Amygdala (tissue), 56 donors: ENCODE results near the gene VPS13C.
"Not testable (repeated sequence)": the region's sequence is repeated elsewhere in the genome, so short reads cannot be mapped to it uniquely, and the experiment has no call there.

ENCODE experiments used
- DNase-seq, 56 donors: peaks; one replicate each; lab custom pipeline; 2025; lab: John Stamatoyannopoulos, UW

VPS13C gene

DNA sequence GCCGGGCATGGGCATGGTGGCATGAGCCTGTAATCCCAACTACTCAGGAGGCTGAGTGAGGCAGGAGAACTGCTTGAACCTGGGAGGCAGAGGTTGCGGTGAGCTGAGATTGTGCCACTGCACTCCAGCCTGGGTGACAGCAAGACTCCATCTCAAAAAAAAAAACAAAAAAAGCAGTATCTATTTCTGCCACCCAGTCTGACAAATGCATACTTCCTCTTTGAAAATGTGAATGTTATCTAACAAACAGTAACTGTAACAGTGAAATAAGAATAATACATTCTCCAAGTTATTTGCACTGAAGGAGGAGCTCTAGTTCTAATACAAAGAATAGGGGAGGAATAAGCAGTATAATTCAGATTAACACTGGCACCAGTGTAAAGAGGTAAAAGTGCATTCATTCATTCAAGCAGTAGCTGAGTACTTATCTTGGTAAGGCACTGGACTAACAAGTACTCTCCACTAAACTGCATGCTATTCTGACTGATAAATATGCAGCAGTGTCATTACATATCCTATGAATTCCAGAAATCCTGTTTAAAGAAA is 12.9 kb downstream of the VPS13C start:
- DNase-seq: no peak

DNA sequence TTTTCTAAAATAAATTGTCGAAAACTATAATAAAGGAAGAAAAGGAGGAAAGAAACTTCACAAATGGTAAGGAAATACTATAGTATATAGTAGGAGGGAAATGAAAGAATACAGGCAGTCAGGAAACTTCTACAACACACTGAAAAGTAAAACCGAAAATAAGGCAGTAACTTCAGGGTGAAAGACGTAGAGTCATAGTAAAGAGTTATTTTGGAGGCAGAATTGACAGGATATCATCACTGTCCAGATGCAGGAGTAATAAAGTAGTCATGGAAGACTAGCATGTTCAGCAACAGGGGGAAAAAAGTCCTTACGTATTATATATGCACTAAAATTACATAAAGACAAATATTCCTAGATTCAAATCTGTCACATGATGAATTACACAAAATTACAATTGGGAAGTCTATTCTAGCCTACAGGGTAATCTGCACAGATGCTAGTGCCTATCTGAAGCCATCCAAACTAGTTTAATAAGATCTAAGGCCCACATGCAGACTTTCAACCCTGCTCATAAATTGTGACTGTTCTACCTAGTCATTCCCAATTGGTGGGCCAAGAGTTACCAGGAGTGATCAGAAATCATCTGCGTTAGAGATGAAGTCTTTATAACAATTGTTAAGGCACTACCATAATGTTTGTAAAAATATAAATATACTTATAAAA is 14.0 kb downstream of the VPS13C start:
- no peak for DNase-seq

DNA sequence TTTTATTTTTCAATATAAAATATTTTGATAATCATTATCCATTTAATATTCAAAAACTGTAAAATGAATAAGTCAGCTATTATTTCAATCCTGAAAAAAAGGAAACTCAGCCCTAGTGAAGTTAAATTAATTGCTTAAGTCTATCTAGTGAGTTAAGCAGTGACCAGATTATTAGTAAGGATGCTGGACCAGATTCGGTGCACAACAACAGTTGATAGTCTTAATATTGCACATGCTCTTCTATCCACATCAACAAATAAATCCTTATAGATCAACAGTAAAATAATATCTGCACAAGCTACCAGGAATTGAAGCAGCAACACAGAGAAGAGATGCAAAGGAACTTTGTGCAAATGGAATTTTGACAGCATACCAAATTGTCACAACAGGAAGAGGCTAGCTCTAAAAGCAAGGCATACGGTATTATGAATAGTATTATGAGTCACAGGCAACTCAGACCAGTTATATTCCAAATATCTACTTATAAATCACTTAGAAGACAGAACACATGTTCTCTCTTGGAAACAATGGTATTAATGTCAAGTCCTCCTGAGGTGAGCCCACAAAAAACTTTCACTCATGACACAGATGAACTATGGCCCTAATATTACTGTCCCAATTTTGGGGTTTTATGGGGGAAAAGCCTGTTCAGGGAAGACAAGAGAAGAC is 24.9 kb downstream of the VPS13C start:
- no peak for DNase-seq

DNA sequence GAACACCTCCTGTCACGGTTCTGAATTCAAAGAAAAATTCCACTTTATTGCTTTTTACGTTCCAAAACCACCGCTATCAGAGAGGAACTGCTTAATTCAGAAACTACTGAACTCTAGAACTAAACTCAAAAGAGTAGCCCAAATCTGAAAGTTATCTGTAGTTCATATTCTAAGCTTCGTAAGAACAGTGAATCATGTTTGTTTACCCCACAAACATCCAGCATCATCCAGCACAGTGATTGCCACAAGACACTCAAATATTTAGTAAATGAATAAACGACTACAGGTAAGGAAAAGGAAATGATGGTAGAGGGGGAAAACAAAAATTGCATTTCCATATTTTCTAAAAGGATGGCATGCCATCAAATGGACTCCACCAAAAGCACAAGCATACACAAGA is 32.3 kb downstream of the VPS13C start:
- DNase-seq: no peak

DNA sequence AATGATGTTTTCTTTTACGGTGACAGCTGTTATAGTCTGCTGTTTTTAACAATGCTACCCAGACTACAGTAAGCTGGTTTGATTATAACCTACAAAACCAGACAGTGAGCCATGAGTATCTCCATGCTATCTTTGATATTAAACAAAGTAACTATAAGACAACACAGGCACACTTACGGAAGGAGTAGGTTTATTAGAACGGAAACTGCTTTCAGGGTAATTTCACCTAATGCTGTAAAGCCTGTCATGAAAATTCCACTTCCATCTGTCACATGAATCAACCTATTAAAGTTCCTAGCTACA is 33.0 kb downstream of the VPS13C start:
- DNase-seq: no peak

DNA sequence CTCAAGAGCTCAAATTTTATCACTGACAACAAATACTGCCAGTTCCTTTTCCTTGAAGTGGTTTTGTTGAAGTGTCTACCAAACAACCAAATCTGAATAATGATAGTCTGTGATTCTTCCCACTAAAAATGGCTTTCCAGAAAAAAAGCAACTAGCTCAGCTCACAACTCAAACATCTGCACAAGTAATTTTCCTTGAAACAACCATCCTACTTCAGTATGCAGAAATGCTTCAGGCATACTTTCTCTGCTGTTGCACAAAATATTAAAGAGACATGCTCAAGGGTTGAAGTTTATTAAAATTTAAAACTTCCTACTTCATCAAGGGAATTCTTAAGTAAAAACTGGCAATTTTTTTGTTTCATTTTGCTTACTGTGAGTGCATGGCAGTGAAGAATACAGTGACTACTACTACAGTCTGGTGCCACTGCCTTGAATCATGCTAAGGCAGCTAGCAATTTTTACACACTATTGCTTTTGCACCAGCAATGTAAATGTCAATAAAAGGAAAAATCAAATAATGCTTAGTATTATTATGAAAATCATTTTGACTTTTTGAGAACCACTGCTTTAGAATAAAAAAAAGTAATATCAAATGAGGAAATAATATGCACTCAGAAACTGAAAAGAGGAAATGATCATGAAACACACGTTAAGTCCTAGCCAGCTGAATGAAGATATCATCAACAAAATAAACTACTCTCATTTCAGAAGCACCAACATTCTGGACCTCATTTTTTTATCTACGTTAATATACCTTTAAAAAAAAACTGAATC is 33.6 kb downstream of the VPS13C start:
- no peak for DNase-seq

DNA sequence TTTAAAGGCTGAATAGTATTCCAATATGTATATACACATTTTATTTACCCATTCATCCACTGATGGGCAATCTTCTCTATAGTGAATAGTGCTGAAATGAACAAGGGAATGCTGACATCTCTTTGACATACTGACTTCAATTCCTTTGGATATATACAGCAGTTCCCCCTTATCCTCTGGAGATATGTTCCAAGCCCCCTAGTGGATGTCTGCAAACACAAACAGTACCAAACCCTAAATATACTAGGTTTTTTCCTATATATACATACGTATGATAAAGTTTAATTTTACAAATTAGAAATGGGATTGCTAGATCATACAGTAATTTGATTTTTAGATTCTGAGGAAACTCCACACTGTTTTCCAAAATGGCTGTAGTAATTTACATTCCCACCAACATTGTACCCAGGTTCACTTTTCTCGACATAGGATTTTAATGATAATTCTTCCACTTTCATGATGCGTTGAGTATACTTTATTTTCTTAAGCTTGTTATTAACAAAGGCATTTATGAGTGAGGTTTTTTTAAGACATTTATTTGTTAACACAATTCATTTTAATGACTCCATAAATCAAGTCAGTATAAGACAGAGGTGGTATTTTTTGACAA is 38.2 kb downstream of the VPS13C start:
- DNase-seq: no peak

DNA sequence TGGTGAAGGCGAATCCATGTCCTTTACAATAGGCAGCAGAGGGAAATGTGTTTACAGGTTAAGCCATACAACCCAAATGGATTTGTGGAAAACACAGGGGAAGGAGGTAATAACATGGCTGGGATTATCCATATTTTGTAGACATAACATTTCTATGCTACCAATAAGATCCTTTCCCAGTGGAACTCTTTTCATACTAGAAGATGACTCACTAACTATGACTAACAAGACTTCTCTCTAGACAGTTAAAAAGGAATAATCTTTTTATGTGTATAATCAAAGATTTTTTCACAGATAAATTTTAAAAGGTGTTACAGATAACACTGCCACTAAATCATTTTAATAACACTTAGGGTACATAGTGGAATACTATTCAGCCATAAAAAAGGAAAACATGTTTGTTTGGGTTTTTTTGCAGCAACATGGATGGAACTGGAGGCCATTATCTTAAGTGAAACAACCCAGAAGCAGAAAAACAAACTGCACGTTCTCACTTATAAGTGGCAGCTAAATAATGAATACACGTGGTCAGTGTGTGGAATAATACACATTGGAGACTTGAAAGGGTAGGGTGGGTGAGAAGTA is 39.6 kb downstream of the VPS13C start:
- DNase-seq: no peak

DNA sequence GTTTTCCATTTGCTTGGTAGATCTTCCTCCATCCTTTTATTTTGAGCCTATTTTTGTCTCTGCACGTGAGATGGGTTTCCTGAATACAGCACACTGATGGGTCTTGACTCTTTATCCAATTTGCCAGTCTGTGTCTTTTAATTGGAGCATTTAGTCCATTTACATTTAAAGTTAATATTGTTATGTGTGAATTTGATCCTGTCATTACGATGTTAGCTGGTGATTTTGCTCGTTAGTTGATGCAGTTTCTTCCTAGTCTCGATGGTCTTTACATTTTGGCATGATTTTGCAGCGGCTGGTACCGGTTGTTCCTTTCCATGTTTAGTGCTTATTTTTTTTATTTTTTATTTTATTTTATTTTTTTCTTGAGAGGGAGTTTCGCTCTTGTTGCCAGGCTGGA is 54.9 kb downstream of the VPS13C start:
- DNase-seq: not testable (repeated sequence)

DNA sequence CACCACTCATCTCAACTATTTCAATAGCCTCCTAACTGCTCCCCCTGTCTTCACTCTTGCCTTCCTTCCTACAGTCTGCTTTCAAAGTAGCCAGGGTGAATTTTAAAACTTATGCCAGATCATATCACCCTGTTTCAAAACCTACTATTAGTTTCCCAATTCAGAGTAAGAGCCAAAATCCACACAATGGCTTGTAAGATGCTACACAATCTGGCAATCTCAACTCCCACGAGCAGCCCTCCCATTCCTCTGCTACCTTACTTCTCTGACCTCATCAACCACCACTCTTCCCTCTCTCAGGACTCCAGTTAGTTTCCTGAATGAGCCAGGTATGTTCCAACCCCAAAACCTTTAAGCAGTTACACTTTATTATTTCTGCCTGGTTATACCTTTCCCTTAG is 62.5 kb downstream of the VPS13C start:
- DNase-seq: no peak

DNA sequence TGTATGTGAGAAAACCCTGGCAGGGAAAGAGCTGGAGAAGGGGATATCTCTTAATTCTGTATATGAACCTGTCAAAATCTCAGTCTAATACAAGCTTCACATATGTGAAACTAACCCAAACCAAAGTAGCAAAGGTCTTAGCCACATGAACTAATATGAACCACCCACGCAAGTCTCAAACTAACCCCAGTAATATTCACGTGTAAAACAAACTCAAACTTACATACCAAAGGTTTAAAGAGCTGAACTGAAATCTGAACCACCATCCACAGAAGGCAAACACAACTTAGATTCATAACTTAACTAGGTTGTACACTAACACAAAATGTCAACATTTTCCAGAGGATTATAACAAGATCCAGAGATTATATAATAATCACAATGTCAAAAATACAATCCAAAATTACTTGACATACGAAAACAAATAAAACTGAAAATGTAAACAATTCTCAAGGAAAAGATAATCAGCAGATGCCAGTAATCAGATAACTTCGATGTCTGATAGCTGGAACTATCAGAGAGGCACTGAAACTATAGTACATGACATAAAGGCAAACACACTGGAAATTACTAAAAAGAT is 64.1 kb downstream of the VPS13C start:
- DNase-seq: no peak

DNA sequence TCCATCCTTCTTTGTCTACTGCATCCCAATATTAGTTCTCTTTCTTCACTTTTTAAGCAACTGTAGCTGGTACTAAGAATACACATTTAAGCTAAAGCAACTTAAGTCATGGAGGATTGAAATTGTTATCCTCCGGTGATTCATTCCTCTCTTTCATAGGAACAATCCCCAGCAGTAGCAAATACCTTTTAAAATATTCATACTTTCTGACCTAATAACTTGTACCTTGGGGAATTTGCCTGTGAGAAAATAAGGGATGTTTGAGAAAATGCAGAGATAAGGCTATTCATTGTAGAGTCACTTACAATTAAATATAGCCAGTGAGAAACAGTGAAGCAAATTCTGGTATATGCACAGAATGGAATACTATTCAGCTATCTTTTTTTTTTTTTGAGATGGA is 66.0 kb downstream of the VPS13C start:
- no peak for DNase-seq

DNA sequence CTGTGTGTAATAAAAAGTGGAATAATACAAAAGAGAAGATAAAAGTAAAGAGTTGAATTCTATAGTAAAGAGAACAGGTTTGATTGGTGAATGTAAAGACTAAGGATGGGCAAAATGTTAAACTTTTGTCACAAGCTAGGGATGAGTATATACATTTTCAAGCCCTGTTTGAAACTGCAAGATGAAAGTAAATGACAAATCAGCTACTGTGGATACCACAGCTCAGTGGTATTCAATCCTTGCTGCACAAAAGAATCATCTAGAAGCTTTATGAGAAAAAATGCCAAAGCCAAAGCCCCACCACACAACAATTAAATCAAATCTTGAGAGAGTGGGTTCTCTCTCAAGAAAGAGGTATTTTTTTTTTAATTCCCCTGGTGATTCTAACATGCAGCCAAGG is 67.7 kb downstream of the VPS13C start:
- DNase-seq: no peak

DNA sequence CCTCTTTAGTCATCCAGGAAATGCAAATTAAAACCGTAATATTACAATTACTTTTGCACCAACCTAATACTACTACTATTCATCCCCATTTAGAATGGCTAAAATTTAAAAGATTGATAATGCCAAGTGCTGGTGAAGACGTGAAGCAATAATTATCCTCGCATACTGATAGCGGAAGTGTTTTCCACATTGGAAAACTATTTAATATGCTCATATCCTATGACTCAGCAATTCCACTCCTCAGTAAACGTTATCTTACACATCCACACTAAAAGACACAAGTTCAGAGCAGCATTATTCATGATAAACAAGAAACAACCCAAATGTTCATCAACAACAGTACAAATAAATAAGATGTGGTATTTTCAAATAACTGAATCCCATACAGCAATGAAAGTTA is 70.6 kb downstream of the VPS13C start:
- no peak for DNase-seq

DNA sequence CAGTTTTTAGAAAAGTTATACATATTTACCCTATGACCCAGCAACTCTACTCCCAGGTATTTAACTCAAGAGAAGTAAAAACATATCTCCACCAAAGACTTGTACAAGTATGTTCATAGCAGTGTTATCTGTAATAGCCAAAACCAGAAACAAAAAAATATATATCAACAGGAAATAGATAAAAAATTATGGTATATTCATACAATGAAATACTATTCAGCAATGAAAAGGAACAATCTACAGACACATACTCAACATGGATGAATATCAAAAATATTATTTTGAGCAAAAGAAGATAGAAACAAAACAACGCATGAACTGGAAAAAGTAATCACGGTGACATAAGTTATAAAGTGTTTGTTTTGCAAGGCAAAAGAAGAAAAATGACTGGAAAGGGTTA is 72.4 kb downstream of the VPS13C start:
- DNase-seq: no peak

DNA sequence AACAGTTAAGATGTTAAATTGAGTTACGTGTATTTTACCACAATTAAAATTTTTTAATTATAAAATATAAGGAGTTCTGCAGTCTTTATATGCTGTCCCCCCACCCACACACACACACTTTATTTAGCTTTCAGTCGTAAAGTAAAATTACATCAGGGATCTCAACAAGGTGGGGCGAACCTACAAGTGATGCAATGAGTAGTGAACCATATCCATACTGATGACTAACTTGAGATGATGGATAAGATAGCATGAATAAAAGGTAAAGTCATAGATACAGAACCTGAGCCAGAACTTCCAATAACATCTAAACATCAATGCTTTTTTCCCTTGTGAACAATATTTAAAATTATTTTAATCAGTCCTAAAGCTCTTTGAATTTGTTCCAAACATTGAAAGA is 77.2 kb downstream of the VPS13C start:
- DNase-seq: no peak

DNA sequence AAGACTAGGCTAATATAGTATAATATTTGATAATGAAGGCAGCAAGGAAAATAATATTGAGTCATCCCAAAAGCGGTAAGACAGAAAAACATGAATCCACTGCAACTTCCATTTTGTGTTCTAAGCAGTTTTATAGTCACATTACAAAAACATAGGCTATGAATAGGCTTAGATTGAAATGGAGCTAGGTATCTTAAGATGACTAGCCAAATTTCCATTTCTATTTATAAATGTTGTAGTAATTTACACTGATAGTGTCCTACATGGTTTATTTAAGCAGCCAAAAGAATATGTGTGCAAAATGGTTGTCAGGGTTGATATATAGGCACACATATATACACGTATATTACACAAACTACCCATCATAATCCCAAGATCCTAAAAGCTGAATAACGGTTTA is 82.0 kb downstream of the VPS13C start:
- DNase-seq: no peak

DNA sequence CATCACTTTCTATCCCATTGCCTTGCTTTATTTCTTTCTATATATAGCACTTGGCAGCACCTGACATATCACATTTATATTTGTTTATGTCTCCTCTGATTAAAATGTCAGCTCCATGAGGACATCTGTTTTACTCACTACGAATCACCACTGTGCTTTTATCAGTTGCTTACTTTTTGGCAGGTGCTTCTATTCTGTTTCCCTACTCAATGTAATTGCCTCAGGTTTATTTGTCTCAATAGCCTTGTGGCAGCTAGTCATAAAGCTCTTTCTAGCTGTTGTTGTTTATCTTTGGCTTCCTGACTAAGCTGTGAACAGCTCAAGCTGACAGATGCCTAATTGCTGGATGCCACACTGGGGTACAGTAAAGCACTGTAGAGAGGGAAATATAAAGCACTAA is 85.5 kb downstream of the VPS13C start:
- no peak for DNase-seq

DNA sequence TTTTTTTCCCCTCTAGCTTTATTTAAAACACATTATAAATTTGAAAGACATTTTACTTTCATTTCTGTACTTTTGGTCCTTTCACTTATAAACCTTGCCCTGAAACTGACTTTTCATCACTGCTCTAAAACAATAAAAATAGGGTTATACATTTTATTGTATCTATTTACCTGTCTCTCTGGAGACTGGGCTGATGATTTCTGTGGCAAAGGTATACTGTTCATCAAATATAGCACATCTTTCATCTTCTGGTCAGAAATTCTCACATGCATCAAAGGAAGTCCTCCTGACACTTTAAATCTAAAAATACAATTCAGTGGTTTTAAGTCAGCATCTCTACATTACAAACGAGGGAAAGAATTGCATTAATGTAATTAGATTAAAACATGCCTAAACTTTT is 86.1 kb downstream of the VPS13C start:
- DNase-seq: no peak

DNA sequence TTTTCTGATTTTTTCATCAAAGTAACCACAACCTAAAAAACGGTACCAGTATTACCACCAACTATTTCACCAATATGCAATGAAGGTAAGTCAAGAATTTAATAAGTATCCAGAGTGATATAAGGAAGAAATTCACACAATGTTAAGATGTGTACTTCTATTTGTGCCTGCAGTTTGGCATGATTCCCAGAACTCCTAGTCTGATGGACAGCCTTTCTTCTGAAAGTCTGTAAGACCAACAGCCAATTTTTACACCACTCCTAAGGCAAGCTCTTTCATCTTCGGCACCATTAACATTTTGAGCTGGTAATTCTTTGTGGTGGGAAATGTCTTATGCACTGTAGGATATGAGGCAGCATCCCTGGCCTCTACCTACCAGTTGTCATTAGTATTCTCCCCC is 108.3 kb downstream of the VPS13C start:
- peak in 2 of 56 donors; percentile 1 to 3 for DNase-seq

DNA sequence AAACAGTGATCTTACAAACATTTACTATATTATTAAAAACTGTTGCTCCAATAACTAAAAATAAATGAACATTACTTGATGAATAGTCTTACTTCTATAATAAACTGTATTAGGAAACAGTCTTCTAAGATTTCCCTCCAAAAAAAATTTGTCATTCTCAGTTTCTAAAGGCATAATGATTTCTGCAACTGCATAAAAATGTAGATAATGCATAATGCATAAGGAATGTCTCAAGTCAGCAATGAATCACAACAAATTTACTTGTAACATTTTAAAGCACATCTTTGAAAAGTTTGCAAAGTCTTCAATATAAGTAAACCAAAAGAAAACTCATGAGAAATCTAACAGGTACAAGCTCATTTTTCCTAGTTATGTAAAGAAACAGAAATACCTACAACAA is 113.5 kb downstream of the VPS13C start:
- DNase-seq: no peak
